GM21367 (cell line): ENCODE data around the gene EPS8.

Experiments
- ATAC-seq: cut with Tn5 transposase; IDR thresholded peaks from one replicate; pipeline ENCODE4 v1.9.1; 2021; ENCODE audit not compliant: unreplicated experiment

EPS8 gene

GRCh38 chr12:15721316-15722115 is 67.7 kb downstream of the EPS8 start:
- no peak for ATAC-seq

- ATAC-seq = no peak
Observed at GRCh38 chr12:15720295-15720694, 68.9 kb downstream of the EPS8 start.

GRCh38 chr12:15719230-15719629 is 70.0 kb downstream of the EPS8 start:
- no peak for ATAC-seq

GRCh38 chr12:15717940-15718567 is 71.1 kb downstream of the EPS8 start:
- ATAC-seq = no peak

- ATAC-seq = no peak
Observed at GRCh38 chr12:15716581-15716980, 72.6 kb downstream of the EPS8 start.

GRCh38 chr12:15714256-15714655 is 74.9 kb downstream of the EPS8 start:
- ATAC-seq = no peak

- no peak for ATAC-seq
Observed at GRCh38 chr12:15712823-15713660, 76.1 kb downstream of the EPS8 start.

- ATAC-seq = no peak
Observed at GRCh38 chr12:15712160-15712559, 77.0 kb downstream of the EPS8 start.

GRCh38 chr12:15710860-15711510 is 78.2 kb downstream of the EPS8 start:
- no peak for ATAC-seq

- ATAC-seq = no peak
Observed at GRCh38 chr12:15709551-15709950, 79.6 kb downstream of the EPS8 start.

GRCh38 chr12:15708396-15709076 is 80.7 kb downstream of the EPS8 start:
- no peak for ATAC-seq

- ATAC-seq = no peak
Observed at GRCh38 chr12:15707516-15708199, 81.5 kb downstream of the EPS8 start.

- ATAC-seq = no peak
Observed at GRCh38 chr12:15706010-15706676, 83.0 kb downstream of the EPS8 start.

- ATAC-seq = no peak
Observed at GRCh38 chr12:15705606-15706005, 83.6 kb downstream of the EPS8 start.

GRCh38 chr12:15702276-15702675 is 86.9 kb downstream of the EPS8 start:
- no peak for ATAC-seq

GRCh38 chr12:15701631-15702156 is 87.5 kb downstream of the EPS8 start:
- no peak for ATAC-seq

- peak; percentile 37 for ATAC-seq
Observed at GRCh38 chr12:15701206-15701605, 88.0 kb downstream of the EPS8 start.

- peak; percentile 61 for ATAC-seq
Observed at GRCh38 chr12:15700595-15700994, 88.6 kb downstream of the EPS8 start.

- ATAC-seq = no peak
Observed at GRCh38 chr12:15699886-15700285, 89.3 kb downstream of the EPS8 start.
